ELF-1 (cell line): ENCODE results near the gene WDR1.

Source experiments
- DNase-seq: peaks from one replicate; pipeline ENCODE4 v3.0.0-alpha.2; 2016; ENCODE audit warnings: low read depth, low spot score

Gene WDR1

GRCh38 chr4:10085828-10086505 is 30.6 kb downstream of the WDR1 start:
- no peak for DNase-seq

- DNase-seq: no peak
Measured at GRCh38 chr4:10085386-10085785, 31.2 kb downstream of the WDR1 start.

GRCh38 chr4:10084651-10085358 is 31.8 kb downstream of the WDR1 start:
- DNase-seq: no peak

GRCh38 chr4:10083861-10084641 is 32.5 kb downstream of the WDR1 start:
- no peak for DNase-seq

- no peak for DNase-seq
Measured at GRCh38 chr4:10083331-10083771, 33.2 kb downstream of the WDR1 start.

GRCh38 chr4:10082459-10083272 is 33.9 kb downstream of the WDR1 start:
- DNase-seq: no peak

- no peak for DNase-seq
Measured at GRCh38 chr4:10082047-10082446, 34.6 kb downstream of the WDR1 start.

- no peak for DNase-seq
Measured at GRCh38 chr4:10081218-10081606, 35.4 kb downstream of the WDR1 start.

- no peak for DNase-seq
Measured at GRCh38 chr4:10080589-10081217, 35.9 kb downstream of the WDR1 start.

GRCh38 chr4:10079912-10080588 is 36.5 kb downstream of the WDR1 start:
- no peak for DNase-seq

GRCh38 chr4:10079256-10079655 is 37.3 kb downstream of the WDR1 start:
- no peak for DNase-seq

GRCh38 chr4:10078481-10079233 is 37.9 kb downstream of the WDR1 start:
- DNase-seq: no peak

- no peak for DNase-seq
Measured at GRCh38 chr4:10077483-10078335, 38.9 kb downstream of the WDR1 start.

GRCh38 chr4:10077076-10077475 is 39.5 kb downstream of the WDR1 start:
- DNase-seq: no peak

GRCh38 chr4:10075953-10076391 is 40.6 kb downstream of the WDR1 start:
- DNase-seq: no peak

- no peak for DNase-seq
Measured at GRCh38 chr4:10075158-10075863, 41.3 kb downstream of the WDR1 start.

GRCh38 chr4:10074767-10075105 is 41.9 kb downstream of the WDR1 start:
- DNase-seq: no peak

- no peak for DNase-seq
Measured at GRCh38 chr4:10074076-10074766, 42.4 kb downstream of the WDR1 start.
